ENCODE results near the gene DCTN4. TPM values are rescaled to one million over a fixed set of nuclear protein-coding genes. Genes with fewer than 3 reads are reported as not detected.

The DCTN4 gene
- total RNA-seq, 1 experiment from 2014 or later, result 40.5 TPM

DNA sequence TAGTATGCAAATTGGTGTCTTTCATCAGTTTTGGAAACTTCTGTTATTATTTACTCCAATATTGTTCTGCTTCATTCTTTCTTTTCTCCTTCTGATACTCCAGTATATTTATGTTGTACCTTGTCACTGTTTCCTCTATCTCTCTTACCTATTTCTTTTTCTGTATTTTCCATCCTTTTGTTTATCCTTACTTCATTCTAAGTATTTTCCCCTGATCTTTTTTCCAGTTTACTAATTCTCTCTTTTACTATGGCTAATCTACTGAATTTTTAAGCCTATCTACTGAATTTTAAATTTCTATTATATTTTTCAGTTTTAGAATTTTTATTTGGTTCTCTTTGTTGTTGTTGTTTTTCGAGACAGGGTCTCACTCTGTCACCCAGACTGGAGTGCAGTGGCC lies 27.1 kb upstream of the DCTN4 start:
- ChIA-PET CTCF (no interaction called here), POLR2A (ENCODE audit: unreplicated experiment) (no interaction called here)
- H3K9ac ChIP-seq (ENCODE audit: low read length), result no peak overlapping the region
- H3K4me2 ChIP-seq (ENCODE audit: low read length), result no peak overlapping the region
- H3K4me3 ChIP-seq (ENCODE audit: low read length), result no peak overlapping the region
- H3K4me1 ChIP-seq (ENCODE audit: insufficient read depth, low read length), result peaks cover 53% of the 10 kb centered on the region
- H3F3A ChIP-seq (ENCODE audit: low read length, unreplicated experiment), result peaks cover 15% of the 10 kb centered on the region
- no peak overlapping the region for H2AFZ ChIP-seq (ENCODE audit: low read length)
- BruUV-seq (replicated peaks), result no TSS peak
- TF ChIP-seq EZH2 (IDR thresholded peaks at IDR 0.05; ENCODE audit: low read length, unreplicated experiment) (no peak), EZH2phosphoT487 (IDR thresholded peaks at IDR 0.05; ENCODE audit: borderline replicate concordance, low read length) (no peak)
- TF ChIP-seq, protein P1, sequence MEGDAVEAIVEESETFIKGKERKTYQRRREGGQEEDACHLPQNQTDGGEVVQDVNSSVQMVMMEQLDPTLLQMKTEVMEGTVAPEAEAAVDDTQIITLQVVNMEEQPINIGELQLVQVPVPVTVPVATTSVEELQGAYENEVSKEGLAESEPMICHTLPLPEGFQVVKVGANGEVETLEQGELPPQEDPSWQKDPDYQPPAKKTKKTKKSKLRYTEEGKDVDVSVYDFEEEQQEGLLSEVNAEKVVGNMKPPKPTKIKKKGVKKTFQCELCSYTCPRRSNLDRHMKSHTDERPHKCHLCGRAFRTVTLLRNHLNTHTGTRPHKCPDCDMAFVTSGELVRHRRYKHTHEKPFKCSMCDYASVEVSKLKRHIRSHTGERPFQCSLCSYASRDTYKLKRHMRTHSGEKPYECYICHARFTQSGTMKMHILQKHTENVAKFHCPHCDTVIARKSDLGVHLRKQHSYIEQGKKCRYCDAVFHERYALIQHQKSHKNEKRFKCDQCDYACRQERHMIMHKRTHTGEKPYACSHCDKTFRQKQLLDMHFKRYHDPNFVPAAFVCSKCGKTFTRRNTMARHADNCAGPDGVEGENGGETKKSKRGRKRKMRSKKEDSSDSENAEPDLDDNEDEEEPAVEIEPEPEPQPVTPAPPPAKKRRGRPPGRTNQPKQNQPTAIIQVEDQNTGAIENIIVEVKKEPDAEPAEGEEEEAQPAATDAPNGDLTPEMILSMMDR (conservative IDR thresholded peaks at IDR 0.05; ENCODE audit: low read depth, low read length), result no peak
- H3K79me2 ChIP-seq (ENCODE audit: low read length), result peaks cover 38% of the 10 kb centered on the region
- intact Hi-C loops (cut with micrococcal nuclease), result no loop called here
- no peaks in the 10 kb centered on the region for H3K9me2 ChIP-seq (replicated peaks; ENCODE audit: low read length)
- ATAC-seq (no peak), DNase-seq (no peak)
- no peaks in the 10 kb centered on the region for H3K27me3 ChIP-seq (ENCODE audit: low read length)
- H4K20me1 ChIP-seq (ENCODE audit: low read length), result no peaks in the 10 kb centered on the region
- no peaks in the 10 kb centered on the region for H3K9me3 ChIP-seq (ENCODE audit: low read length)
- H3K27ac ChIP-seq (ENCODE audit: low read length), result no peak overlapping the region
- no peaks in the 10 kb centered on the region for H3K36me3 ChIP-seq (ENCODE audit: low read depth, low read length)

DNA sequence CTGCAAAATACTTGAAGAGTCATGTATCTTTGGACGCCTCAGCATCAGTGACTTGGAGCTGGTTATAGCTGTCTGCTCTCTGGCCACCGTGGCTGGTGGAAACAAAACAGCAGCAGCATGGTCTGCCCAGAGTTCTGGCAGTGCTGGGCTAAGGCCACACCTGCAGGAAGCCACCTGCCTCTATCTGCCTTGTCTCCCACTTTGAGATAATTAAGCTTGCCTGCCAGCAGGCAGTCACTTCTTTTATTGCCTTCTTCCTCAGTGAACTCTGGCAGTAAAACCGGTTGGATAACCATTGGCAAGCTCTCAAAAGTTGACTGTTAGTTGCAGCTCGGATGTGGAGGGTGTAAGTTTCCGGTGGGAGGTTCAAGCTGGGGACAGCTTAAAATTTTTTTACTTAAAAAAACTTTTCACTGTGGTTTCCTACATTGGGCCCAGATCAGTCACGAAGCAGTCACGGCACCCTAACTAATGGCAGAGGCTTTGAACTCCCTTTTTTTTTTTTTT lies 24.7 kb upstream of the DCTN4 start:
- H3K4me1 ChIP-seq (ENCODE audit: insufficient read depth, low read length), result peaks cover 50% of the 10 kb centered on the region
- no TSS peak for BruUV-seq (replicated peaks)
- peak; percentile 55 for ATAC-seq
- peak overlapping the region; percentile 41 for H3K4me3 ChIP-seq (ENCODE audit: low read length)
- H3K79me2 ChIP-seq (ENCODE audit: low read length), result peaks cover 49% of the 10 kb centered on the region
- no peak for TF ChIP-seq EZH2 (IDR thresholded peaks at IDR 0.05; ENCODE audit: low read length, unreplicated experiment)
- H3F3A ChIP-seq (ENCODE audit: low read length, unreplicated experiment), result peaks cover 6% of the 10 kb centered on the region
- peak overlapping the region; percentile 72 for H3K4me2 ChIP-seq (ENCODE audit: low read length)
- H4K20me1 ChIP-seq (ENCODE audit: low read length), result no peaks in the 10 kb centered on the region
- DNase-seq, result peak; percentile 97
- H3K9me2 ChIP-seq (replicated peaks; ENCODE audit: low read length), result no peaks in the 10 kb centered on the region
- no peaks in the 10 kb centered on the region for H3K36me3 ChIP-seq (ENCODE audit: low read depth, low read length)
- intact Hi-C loops (cut with micrococcal nuclease), result no loop called here
- CTCF ChIA-PET, result interaction anchor here (1.4 kb wide), 1 partner anchor 18 kb away, joined by 8 read pairs; no protein-coding TSS in a partner anchor
- peak overlapping the region; percentile 63 for H3K27ac ChIP-seq (ENCODE audit: low read length)
- H3K27me3 ChIP-seq (ENCODE audit: low read length), result no peaks in the 10 kb centered on the region
- H2AFZ ChIP-seq (ENCODE audit: low read length), result no peak overlapping the region
- no peaks in the 10 kb centered on the region for H3K9me3 ChIP-seq (ENCODE audit: low read length)
- H3K9ac ChIP-seq (ENCODE audit: low read length), result no peak overlapping the region
- POLR2A ChIA-PET (ENCODE audit: unreplicated experiment), result interaction anchor here (0.5 to 0.7 kb wide), 2 partner anchors 25 to 88 kb away, joined by 3 to 24 read pairs; no protein-coding TSS in a partner anchor

- intact Hi-C loops (cut with micrococcal nuclease), result no loop called here
- ATAC-seq (no peak), DNase-seq (no peak)
- no peak overlapping the region for H3K9ac ChIP-seq (ENCODE audit: low read length)
- peaks cover 56% of the 10 kb centered on the region for H3K4me1 ChIP-seq (ENCODE audit: insufficient read depth, low read length)
- peak overlapping the region; percentile 41; the same call in 1 of the 2 replicates for H3K4me3 ChIP-seq (ENCODE audit: low read length)
- H4K20me1 ChIP-seq (ENCODE audit: low read length), result no peaks in the 10 kb centered on the region
- no TSS peak for BruUV-seq (replicated peaks)
- peaks cover 49% of the 10 kb centered on the region for H3K79me2 ChIP-seq (ENCODE audit: low read length)
- peak overlapping the region; percentile 63 for H3K27ac ChIP-seq (ENCODE audit: low read length)
- no peaks in the 10 kb centered on the region for H3K27me3 ChIP-seq (ENCODE audit: low read length)
- no peaks in the 10 kb centered on the region for H3K9me3 ChIP-seq (ENCODE audit: low read length)
- no peak overlapping the region for H2AFZ ChIP-seq (ENCODE audit: low read length)
- no peaks in the 10 kb centered on the region for H3K36me3 ChIP-seq (ENCODE audit: low read depth, low read length)
- H3K9me2 ChIP-seq (replicated peaks; ENCODE audit: low read length), result no peaks in the 10 kb centered on the region
- peak overlapping the region; percentile 72 for H3K4me2 ChIP-seq (ENCODE audit: low read length)
- CTCF ChIA-PET, result no interaction called here
- TF ChIP-seq EZH2 (IDR thresholded peaks at IDR 0.05; ENCODE audit: low read length, unreplicated experiment) (no peak), EZH2phosphoT487 (IDR thresholded peaks at IDR 0.05; ENCODE audit: borderline replicate concordance, low read length) (no peak)
- TF ChIP-seq, protein P1 (conservative IDR thresholded peaks at IDR 0.05; ENCODE audit: low read depth, low read length), result no peak
- POLR2A ChIA-PET (ENCODE audit: unreplicated experiment), result no interaction called here
- H3F3A ChIP-seq (ENCODE audit: low read length, unreplicated experiment), result peaks cover 6% of the 10 kb centered on the region
Measured at GRCh38 chr5:150782850-150783249, 24.0 kb upstream of the DCTN4 start.

Data from PC-3 (cell line).